Stimulated activated CD4-positive, alpha-beta T cell treated with anti-CD3 and anti-CD28 coated beads, Interleukin-1b, Interleukin-23, amount 100 ng/mL, for 4 hours (primary cell): Measurements from ENCODE around the gene GRK7.
"Not testable (repeated sequence)": the region's sequence is repeated elsewhere in the genome, so short reads cannot be mapped to it uniquely, and the experiment has no call there.

ENCODE experiments used
- DNase-seq, 2 donors: peaks; one replicate each; pipeline ENCODE4 v3.0.0-alpha.2; 2020; ENCODE audit warnings: low read depth in 2 of 2

GRK7 gene

DNA sequence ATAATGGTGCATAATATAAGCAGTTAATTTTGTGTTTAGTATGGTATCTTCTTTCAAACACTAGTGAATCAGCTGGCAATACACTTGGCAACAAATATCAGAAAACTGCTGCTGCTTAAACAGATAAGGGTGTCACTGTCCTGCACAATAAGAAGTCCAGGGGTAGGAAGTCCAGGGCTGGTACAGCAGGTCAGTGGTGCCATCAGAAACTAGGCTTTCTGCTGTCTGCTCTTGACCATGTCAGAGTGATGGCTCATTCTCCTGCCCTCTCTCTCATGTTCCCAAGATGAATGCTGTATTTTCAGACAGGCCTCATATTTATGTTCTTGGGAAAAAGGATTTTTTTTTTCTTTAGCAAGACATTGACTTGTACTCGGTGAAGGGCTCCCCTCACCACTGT is 9.2 kb upstream of the GRK7 start:
- no peak for DNase-seq

DNA sequence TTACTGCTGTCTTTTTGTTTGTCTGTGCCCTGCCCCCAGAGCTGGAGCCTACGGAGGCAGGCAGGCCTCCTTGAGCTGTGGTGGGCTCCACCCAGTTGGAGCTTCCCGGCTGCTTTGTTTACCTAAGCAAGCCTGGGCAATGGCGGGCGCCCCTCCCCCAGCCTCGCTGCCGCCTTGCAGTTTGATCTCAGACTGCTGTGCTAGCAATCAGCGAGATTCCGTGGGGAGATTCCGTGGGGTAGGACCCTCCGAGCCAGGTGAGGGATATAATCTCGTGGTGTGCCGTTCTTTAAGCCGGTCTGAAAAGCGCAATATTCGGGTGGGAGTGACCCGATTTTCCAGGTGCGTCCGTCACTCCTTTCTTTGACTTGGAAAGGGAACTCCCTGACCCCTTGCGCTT is 656 bp upstream of the GRK7 start:
- DNase-seq = not testable (repeated sequence)

DNA sequence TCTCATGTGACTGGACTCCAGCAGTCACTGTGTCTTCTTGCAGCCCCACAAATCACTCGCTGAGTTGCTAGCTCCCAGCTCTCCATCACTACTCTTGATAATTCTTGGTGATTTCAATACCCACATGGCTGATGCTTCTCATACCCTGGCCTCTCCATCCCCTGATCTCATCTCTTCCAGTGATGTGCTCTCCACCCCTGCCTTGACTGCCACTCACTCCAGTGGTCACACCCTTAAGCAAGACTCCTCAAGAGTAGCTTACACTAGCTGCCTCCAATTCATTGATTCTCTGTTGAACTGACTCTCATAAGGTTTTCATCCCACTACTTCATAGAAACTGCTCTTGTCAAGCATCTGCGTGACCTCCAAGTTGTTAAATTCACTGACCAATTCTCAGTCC is 837 bp downstream of the GRK7 start:
- DNase-seq = no peak

DNA sequence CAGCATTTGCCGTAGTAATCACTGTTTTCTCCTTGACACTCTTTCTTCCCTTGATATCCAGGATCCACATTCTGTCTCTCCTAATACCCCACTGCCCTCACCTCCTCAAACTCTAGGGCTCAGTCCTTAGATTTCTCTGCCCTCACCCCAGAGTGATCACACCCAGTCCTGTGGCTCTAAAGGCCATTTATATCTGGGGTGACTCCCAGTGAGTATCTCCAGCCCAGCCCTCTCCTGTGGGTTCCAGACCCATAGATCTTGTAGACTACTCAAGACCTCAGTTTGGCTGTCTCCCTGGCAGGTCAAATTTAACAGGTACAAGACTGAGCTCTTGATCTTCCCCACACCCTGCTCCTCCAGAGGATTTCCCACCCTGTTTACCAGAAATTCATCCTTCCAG is 1.3 kb downstream of the GRK7 start:
- DNase-seq = no peak

DNA sequence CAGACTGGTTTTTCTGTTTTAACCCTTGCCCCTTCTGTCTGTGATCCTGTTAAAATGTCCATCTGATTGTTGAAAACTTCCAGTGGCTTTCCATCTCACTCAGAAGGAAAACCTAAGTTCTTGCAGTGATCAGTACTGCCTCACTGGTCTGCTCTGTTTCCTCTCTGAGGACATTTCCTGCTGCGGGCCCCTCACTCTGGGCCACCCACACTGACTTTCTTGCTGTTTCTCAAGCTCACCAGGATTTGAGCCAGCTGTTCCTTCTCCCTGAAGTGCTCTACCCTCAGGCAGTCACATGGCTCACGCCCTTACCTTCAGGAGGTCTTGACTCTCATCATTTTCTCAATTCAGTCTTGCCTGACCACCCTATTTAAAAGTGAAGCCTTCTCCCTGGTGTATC is 1.8 kb downstream of the GRK7 start:
- DNase-seq = no peak

DNA sequence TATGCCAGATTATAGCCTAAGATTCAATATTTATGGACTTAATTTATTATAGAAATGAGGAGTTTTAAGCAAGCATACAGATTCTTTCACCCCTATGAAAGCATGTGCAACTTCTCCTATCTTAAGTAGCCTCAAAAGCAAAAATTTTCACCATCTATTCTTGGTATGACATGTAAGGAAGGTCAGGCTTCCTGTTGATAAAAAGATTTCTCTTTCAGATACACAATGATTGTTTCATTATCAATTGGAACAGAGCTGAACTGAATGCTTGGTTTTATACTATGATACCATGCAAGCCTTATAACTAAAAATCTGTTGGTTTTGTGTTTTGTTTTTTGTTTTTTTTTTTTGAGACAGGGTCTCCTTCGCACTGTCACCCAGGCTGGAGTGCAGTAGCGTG is 3.9 kb downstream of the GRK7 start:
- DNase-seq = no peak

DNA sequence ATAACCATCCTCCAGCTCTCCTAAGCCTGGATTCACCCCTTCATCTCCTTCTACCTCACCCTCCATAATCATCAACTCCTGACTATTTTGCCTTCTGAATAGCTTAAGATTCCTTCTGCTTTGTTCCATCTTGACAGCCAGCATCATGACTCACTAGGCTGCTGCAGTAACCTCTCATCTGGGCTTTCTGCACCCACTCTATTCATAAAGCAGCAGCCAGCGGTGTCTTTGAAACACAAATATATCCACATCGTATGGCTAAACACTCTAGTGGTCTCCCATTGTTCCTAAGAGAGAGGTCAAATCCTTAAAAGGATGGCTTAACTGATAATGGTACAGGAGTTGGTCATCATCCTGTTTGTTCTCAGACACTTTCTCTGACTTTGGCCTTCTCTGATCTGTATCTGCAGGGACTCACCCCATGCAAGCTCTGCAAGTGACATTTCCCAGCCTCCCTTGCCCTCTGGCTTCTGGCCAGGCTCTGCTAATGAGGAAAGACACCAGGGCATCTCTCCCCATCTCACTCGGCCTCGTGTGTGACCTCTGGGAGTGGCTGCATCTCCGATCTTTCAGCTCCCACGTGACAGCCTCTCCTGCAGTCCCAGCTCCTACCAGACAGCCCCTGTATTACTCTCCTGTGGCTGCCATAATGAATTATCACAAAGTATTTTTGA is 6.2 kb downstream of the GRK7 start:
- DNase-seq = no peak

DNA sequence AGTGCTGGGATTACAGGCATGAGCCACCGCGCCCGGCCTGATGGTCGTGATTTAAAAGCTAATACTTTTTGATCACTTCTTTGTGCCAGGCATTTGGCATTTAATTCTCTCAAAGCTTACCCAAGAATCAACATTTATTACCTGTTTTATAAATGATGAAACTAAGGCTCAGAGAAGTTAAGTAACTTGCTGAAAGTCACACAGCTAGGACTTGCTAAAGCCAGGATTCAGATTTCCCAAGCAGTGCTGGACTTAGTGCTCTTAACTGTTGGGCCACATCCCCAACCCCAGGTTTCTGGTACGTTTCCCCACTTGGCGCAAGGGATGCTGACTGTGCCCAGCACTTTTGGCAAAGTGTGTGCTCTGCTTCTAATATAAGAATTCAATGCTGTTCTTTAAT is 10.5 kb downstream of the GRK7 start:
- no peak for DNase-seq

DNA sequence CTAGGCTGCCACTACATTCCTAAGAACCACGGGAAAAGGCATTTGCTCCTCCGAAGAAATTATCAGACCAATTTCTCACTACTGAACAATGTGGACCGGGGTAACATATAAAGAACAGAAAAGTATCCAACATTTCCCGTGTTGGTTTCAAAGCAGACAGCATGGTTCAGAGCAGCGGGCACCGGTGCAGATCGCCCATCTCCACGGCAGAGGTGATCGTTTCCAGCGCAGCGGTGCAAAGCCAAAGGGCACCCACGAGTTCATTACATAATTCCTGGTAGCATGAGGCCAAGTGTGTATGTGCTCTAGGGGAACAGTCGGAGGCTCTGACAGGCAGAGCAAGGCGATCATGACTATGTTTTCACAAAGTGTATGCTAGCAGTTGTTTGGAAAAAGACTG is 13.2 kb downstream of the GRK7 start:
- no peak for DNase-seq

DNA sequence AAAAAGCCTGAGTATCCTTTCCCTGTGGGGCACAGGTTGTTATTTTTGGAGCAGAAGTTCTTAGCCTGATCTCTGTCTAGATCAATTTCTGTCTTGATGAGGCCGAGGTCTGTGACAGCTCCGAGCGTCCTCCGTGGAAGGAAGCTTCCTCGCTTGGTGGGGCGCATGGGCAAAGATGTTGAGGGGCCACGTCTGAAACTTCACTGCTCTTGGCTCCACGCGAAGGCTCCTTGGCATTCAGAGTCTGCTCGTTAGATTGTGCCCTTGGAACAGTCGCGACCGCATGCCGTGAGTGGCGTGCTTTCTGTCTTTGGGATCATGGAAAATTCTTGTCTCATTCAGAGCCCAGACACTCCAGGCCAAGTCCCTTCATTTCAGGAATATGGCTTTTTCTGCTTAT is 13.7 kb downstream of the GRK7 start:
- DNase-seq = no peak

DNA sequence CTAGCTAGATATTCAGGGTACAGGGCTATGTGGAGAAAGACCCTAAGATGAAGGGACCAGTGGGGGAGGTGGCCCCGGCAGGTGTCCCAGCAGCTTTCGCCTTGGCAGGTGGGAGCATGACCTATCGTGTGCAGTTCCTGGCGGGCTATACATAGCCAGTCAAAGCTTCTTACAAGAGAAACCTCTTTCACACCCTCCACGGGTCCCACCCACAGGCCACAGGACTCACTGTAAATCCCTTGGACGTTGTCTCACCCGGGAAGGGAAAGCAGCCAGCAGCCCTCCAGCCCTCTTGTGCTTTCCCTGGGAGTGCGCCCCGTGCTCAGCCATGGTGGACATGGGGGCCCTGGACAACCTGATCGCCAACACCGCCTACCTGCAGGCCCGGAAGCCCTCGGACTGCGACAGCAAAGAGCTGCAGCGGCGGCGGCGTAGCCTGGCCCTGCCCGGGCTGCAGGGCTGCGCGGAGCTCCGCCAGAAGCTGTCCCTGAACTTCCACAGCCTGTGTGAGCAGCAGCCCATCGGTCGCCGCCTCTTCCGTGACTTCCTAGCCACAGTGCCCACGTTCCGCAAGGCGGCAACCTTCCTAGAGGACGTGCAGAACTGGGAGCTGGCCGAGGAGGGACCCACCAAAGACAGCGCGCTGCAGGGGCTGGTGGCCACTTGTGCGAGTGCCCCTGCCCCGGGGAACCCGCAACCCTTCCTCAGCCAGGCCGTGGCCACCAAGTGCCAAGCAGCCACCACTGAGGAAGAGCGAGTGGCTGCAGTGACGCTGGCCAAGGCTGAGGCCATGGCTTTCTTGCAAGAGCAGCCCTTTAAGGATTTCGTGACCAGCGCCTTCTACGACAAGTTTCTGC is 15.0 kb downstream of the GRK7 start:
- DNase-seq = no peak

DNA sequence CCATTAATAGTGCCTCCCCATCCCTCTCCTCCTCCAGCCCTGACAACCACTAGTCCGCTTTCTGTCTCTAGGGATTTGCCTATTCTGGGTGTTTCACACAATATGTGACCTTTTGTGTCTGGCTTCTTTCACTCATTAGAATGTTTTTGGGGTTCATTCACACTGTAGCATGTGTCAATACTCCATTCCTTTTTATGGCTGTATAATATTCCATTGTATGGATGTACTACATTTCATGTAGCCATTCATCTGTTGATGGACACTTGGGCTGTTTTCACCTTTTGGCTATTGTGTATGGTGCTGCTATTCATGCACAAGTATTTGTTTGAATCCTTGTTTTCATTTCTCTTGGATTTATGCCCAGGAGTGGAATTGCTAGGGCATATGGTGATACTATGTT is 16.5 kb downstream of the GRK7 start:
- DNase-seq = no peak

DNA sequence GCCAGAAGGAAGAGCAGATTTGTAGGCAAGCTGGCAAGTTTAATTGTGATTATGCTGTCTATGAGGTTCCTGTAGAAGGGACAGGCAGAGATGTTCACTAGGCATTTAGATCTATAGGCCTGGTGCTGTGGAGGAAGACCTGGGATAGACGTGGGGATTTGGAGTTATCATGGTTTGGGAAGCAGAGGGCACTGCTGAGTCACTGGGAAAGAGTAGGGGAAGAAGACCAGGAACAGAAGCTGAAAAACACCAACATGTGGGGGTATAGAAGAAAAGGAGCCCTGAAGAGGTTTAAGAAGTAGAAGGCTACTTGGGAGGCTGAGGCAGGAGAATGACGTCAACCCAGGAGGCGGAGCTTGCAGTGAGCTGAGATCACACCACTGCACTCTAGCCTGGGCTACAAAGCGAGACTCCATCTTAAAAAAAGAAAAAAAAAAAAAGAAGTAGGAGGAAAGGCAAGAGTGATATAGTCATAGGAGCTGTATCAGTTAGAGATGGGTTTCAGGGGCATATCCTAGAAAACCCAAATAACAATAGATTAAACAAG is 19.3 kb downstream of the GRK7 start:
- no peak for DNase-seq

DNA sequence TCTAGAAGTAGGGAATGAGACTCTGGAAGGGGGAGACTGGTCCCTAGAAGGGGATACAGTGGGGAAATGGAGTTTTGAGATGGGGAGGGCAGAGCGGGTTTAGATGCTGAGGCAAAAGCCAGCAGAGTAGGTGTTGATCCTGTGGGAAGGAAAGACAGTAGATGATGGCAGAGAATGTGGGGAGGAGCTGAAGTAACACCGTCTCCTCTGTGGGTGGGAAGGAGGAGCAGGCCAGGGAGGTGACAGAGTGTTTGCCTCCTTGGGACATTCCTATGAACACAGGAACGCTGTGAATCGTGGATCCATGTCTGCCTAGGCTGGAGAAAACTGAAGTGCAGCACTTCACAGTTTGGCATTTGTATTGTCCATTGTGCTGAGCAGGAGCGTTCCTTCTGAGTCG is 20.4 kb downstream of the GRK7 start:
- no peak for DNase-seq

DNA sequence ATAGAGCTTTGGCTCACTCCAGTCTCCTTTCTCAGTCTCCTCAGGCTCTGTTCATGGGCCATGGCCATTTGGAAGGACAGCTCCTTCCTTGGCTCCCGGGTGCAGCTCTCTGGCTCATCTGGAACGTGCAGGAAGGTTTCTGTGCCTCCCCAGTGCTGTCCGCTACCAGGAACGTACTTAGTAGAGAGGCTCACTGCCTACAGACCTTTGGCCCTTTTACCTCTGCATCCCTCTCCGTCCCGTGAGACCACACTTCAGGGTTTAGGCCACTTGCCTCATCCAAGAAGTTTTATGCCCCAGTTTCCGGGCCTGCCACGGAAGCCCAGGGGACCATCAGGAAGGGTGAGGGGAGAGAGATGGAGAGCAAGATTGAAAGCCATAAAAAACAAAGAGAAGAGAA is 20.9 kb downstream of the GRK7 start:
- no peak for DNase-seq

DNA sequence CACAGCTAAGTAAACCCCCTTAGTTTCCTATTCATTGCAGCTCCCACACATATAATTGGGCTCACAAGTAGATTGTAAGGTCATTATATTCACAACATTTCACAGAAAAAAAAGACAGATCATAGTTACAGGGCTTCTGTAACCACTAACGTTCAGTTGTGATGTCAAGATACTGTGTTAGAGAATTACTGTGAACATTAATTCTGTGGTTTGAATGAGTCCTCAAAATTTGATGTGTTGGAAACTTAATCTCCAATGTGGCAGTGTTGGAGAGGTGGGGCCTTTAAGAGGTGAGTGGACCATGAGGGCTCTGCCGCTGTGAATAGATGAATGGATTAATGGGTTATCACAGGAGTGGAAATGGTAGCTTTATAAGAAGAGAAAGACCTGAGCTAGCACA is 21.3 kb downstream of the GRK7 start:
- DNase-seq = no peak

DNA sequence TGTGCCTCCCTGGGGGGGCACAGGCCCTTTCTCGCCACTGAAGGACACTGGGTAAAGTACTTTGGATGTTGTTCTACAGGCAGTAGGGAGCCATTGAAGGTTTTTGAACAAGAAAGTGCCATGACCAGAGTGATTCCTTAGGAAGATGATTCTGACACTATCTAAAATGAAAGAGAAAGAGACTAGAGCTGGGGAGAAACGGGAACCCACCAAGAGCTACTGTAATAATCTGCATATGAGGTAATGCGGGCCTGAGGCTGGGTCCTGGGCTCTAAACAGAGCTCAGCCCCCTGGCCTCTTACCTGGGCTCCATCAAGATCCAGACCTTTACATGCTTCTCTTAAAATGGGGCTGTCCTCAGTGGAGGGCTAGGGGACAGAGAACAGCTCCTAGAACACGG is 24.9 kb downstream of the GRK7 start:
- DNase-seq = no peak

DNA sequence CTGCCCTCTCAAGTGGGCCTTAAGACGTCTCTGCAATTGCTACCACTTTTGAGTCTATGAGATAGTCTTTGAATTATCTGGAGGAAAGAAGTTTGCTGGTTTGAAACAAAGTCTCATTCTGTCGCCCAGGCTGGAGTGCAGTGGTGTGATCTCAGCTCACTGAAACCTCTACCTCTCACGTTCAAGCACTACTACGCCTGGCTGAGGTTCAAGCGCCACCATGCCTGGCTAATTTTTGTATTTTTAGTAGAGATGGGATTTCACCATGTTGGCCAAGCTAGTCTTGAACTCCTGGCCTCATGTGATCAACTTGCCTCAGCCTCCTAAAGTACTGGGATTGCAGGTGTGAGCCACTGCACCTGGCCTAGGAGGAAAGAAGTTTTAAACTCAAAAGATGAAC is 25.5 kb downstream of the GRK7 start:
- not testable (repeated sequence) for DNase-seq

DNA sequence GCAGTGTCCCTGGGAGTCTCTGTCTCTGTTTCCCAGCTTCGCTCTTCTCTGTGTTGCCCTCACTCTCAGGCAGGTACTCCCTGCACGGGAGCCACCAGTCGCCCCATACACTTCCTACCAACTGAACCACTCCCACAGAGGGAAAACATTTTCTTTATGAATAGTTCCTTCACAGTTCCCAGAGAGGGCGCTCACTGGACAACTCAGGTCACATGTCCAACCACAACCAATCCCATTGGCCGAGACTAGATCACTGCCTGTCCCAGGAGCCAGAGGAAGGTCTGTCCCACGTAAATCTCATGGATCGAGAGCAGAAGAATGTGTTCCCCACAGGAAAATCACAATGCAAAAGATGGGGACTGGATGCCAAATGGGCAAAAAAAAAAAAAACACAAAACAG is 26.1 kb downstream of the GRK7 start:
- DNase-seq = no peak

DNA sequence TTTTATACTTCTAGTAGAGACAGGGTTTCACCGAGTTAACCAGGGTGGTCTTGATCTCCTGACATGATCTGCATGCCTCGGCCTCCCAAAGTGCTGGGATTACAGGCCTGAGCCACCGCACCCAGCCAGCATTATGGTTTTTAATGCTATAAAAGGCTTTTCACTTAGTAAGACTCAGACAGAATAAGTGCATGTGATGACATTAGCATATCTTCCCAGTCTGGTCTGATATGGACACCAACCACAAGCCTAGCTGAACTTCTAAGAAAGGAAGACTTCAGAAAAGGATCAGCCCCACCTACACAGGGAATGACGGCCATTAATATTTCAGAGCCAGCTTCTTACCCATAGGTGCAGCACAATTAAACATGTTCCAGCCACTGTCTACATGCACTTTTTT is 27.0 kb downstream of the GRK7 start:
- DNase-seq = no peak

DNA sequence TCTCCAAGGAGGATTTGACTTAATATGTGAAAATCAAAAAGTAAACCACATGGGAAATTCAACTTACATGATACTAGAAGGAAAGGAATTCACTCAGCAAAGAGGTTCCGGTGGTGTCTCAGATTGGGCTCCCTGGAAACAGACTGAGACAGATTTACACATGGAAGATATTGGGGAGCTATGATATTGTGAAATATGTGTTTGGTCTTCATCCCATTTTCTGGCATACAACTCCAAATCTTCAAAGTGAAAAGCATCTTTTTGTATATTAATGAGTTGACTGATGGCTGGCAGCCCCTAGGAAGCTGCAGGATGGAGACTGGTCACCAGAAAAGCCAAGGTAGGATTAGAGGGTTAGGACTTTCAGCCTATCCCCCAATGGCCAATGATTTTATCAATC is 29.3 kb downstream of the GRK7 start:
- DNase-seq = no peak

DNA sequence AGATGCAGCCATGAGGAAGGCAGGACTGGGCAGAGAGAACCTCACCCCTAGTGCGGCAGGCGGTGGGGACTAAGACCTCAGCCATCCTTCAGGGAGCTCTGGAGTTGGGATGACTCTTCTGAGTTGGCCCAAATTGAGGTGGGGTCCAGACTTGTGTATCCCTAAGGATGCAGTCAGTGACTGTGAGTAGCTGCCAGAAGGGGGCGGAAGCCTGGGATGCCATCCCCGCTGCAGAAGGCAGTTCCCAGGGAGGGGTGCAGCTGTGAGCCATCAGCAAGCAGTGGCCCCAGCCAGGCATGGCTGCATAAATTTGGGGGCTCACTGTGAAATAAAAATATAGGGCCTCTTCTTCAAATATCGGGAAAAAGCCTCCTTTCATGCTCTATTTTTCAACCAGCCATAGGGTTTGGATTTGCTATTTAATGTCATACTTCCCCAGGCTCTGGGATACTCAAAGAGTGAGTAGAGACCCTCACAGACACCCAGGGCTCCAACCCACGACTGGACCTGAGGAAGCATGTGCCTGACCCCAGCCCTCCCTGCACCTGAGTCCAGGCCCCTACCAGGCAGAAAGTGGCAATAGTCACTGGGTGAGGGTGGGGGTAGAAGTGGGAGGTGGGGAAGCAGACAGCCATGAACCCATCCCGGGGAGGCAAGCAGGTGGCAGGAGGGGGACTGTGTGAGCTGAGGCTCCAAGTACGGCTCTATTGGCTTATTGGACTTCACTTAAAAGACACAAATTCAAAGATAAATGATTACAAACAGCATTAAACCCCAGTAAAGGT is 30.5 kb downstream of the GRK7 start:
- no peak for DNase-seq

DNA sequence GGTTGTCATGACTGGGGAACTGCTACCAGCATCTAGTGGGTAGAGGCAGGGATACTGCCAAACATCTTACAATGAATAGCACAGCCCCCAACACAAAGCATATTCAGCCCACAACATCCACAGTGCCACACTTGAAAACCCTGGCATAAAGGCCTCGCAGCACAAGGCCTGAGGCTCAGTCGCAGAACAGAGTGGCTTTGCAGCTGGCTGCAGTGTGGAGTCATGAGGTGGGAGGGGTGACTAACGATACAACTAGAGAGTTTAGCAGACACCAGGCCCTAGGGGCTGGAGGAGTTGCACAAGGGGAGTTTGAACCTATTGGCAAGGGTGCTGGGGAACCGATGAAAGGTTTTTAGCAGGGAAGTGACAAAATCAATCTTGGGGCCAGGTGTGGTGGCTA is 32.1 kb downstream of the GRK7 start:
- DNase-seq = no peak
